HepG2 (cell line): ENCODE measurements around the gene B3GAT3. TPM values are rescaled to one million over a fixed set of nuclear protein-coding genes. Genes with fewer than 3 reads are reported as not detected.

ENCODE experiments used
- AGO2 ChIP-seq: fragments of 200-400 bp; formaldehyde crosslinking; optimal IDR thresholded peaks from 2 replicates; pipeline ENCODE3; 2017; ENCODE audit warnings: mild to moderate bottlenecking, low read depth, low read length, moderate library complexity
- ARHGAP35 ChIP-seq: sonication (generic); formaldehyde crosslinking; IDR thresholded peaks from 2 replicates; pipeline ENCODE4 v1.9.0; 2022; ENCODE audit warnings: mild to moderate bottlenecking, inconsistent platforms, moderate library complexity, missing genetic modification reagents, borderline replicate concordance
- ARNT2 ChIP-seq: sonication (generic); formaldehyde crosslinking; IDR thresholded peaks from 2 replicates; pipeline ENCODE4 v1.8.0; 2022; ENCODE audit warnings: mild to moderate bottlenecking, low read depth, missing genetic modification reagents, moderate library complexity
- EEA1 ChIP-seq: sonication (generic); formaldehyde crosslinking; IDR thresholded peaks from 2 replicates; pipeline ENCODE4 v1.5.1; 2020; ENCODE audit warnings: mild to moderate bottlenecking, missing genetic modification reagents, borderline replicate concordance
- FOXP1 ChIP-seq, 2 experiments: fragments of 450-650 bp in 1 of 2; IDR thresholded peaks; 2 replicates each; pipeline ENCODE4 v1.6.1; 2017 to 2018; ENCODE audit warnings: antibody characterized with exemption in 1 of 2
- MIER3 ChIP-seq: IDR thresholded peaks from 2 replicates; pipeline ENCODE4 v1.6.1; 2016; ENCODE audit warnings: missing compliant biosample characterization, borderline replicate concordance
- NBN ChIP-seq: fragments of 450-650 bp; conservative IDR thresholded peaks from 2 replicates; pipeline ENCODE4 v1.6.1; 2017
- NONO ChIP-seq, 2 experiments: fragments of 450-650 bp in 1 of 2; sonication (generic) in 1 of 2; formaldehyde crosslinking in 1 of 2; IDR thresholded peaks in 1 of 2; conservative IDR thresholded peaks in 1 of 2; 2 replicates each; pipeline versions ENCODE4 v1.6.1 to v1.8.0; 2017 to 2022; ENCODE audit warnings: mild to moderate bottlenecking in 1 of 2, missing genetic modification reagents in 1 of 2, moderate library complexity in 1 of 2
- SALL1 ChIP-seq: sonication (generic); formaldehyde crosslinking; IDR thresholded peaks from 2 replicates; pipeline ENCODE4 v1.8.0; 2022; ENCODE audit warnings: mild to moderate bottlenecking, missing genetic modification reagents
- SRY ChIP-seq: sonication (generic); formaldehyde crosslinking; IDR thresholded peaks from 2 replicates; pipeline ENCODE4 v1.8.0; 2022; ENCODE audit warnings: mild to moderate bottlenecking, missing genetic modification reagents
- ZBTB38 ChIP-seq: sonication (generic); formaldehyde crosslinking; IDR thresholded peaks from 2 replicates; pipeline ENCODE4 v1.5.1; 2020; ENCODE audit warnings: mild to moderate bottlenecking, missing genetic modification reagents
- ZFAT ChIP-seq: sonication (generic); formaldehyde crosslinking; conservative IDR thresholded peaks from 2 replicates; pipeline ENCODE4 v1.8.1; 2023; ENCODE audit warnings: missing genetic modification reagents, inconsistent platforms
- ZNF383 ChIP-seq: sonication (generic); formaldehyde crosslinking; IDR thresholded peaks from 2 replicates; pipeline ENCODE4 v1.4.0; 2020; ENCODE audit warnings: missing genetic modification reagents, mild to moderate bottlenecking, borderline replicate concordance
- polyA plus RNA-seq, 8 experiments: library from polyadenylated mRNA; depleted of rRNA in 3 of 8; stranded (reverse) in 7 of 8; unstranded in 1 of 8; fragments of >200 nt; fragmentation: Illumina TruSeq in 4 of 8; extraction: Trizol in 4 of 8; gene quantifications; 2 replicates each; pipeline versions ENCODE4 v1.2.1 to v1.2.3, GENCODE V29; 2011 to 2016; ENCODE audit warnings: low read depth in 4 of 8, missing spikeins in 1 of 8, mixed read lengths in 1 of 8; ENCODE audit not compliant: insufficient read depth in 1 of 8
- total RNA-seq, 5 experiments: library from RNA; depleted of rRNA; stranded (reverse); fragments of >200 nt; fragmentation: Illumina TruSeq; extraction: Trizol; gene quantifications; 2 replicates each; pipeline ENCODE4 v1.2.3, GENCODE V29; 2016; ENCODE audit warnings: low read depth in 1 of 5
- TF ChIP-seq, protein P1 (sequence below): sonication (generic); formaldehyde crosslinking; IDR thresholded peaks from 2 replicates; pipeline ENCODE4 v1.5.0; 2020; ENCODE audit warnings: mild to moderate bottlenecking, missing genetic modification reagents, borderline replicate concordance
- TF ChIP-seq, protein P2 (sequence below): IDR thresholded peaks from 2 replicates; pipeline ENCODE4 v1.6.1; 2016; ENCODE audit warnings: missing biosample characterization, missing genetic modification reagents, low read depth
- TF ChIP-seq, protein P3 (sequence below): IDR thresholded peaks from 2 replicates; pipeline ENCODE4 v1.6.1; 2018; ENCODE audit warnings: missing genetic modification reagents
- TF ChIP-seq, protein P4 (sequence below): sonication (generic); formaldehyde crosslinking; IDR thresholded peaks from 2 replicates; pipeline ENCODE4 v1.5.0; 2020; ENCODE audit warnings: mild to moderate bottlenecking, missing genetic modification reagents, moderate library complexity
- TF ChIP-seq, protein P5 (sequence below): sonication (generic); formaldehyde crosslinking; IDR thresholded peaks from 2 replicates; pipeline ENCODE4 v1.5.0; 2020; ENCODE audit warnings: mild to moderate bottlenecking, missing genetic modification reagents

The B3GAT3 gene
- total and polyA plus RNA-seq, 2 of the 13 experiments (the other 11 are each of a cell fraction or from before 2014, with no cell fraction given) = 21.3 to 26.1 TPM

DNA sequence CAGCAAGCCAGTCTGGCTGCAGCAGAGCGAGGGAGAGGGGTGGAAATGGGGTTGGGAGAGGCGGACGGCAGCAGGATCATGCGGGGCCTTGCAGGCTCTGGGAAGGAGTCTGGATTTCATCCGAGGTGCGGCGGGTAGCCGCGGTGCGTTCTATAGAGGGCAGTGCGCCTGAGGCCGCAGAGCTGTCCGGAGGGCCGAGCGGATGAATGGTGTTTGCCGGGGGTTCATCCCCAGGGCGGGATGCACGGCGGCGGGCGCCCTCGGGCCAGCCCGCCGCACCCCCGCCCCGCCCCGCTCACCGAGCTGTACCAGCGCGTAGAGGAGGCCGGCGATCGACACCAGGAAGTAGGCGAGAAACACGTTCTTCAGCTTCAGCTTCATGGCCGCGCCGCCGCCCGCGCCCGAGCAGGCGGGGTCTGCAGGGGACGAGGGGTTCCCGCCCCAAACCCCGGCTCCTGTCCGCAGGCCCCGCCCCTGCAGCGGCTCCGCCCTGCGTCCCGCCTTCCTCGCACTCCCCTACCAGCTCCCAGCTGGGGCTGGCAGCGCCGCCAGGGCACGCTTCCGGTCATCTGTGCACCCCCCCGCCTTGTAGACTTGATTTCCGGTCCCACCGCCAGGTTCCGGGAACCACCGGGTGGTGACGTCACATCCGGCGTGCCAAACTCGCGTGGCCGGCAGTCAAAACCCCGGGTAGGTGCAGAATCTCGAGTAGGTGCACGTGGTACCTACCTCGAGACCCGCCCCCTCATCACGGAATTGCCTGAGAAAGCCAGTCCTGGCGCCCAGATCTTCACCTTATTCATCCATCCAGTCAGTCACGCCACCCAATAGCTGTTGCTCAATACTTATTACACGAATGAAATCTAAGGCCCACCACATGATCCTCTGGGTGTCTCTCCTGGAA is at the start of gene B3GAT3 (continued):
- TF ChIP-seq, protein P1, sequence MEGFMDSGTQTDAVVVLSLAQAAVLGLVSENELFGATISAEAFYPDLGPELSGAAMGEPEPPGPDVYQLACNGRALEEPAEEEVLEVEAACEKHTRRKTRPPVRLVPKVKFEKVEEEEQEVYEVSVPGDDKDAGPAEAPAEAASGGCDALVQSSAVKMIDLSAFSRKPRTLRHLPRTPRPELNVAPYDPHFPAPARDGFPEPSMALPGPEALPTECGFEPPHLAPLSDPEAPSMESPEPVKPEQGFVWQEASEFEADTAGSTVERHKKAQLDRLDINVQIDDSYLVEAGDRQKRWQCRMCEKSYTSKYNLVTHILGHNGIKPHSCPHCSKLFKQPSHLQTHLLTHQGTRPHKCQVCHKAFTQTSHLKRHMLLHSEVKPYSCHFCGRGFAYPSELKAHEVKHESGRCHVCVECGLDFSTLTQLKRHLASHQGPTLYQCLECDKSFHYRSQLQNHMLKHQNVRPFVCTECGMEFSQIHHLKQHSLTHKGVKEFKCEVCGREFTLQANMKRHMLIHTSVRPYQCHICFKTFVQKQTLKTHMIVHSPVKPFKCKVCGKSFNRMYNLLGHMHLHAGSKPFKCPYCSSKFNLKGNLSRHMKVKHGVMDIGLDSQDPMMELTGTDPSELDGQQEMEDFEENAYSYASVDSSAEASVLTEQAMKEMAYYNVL (CRISPR knock-in tag) = peak; percentile 80
- TF ChIP-seq SRY (CRISPR knock-in tag) (no peak), ARNT2 (no peak), ZBTB38 (CRISPR knock-in tag) (peak; percentile 45), ARHGAP35 (no peak; the same call in 1 of the 2 replicates), ZFAT (CRISPR knock-in tag) (no peak), SALL1 (peak; percentile 83), ZNF383 (CRISPR knock-in tag) (no peak), NONO (IDR thresholded peaks at IDR 0.05) (no peak), NONO (CRISPR knock-in tag; conservative IDR thresholded peaks at IDR 0.05) (peak; percentile 95), AGO2 (peak; percentile 98), FOXP1 (IDR thresholded peaks at IDR 0.05) (no peak), FOXP1 (CRISPR knock-in tag; IDR thresholded peaks at IDR 0.05) (no peak), MIER3 (CRISPR knock-in tag) (no peak), EEA1 (no peak; the same call in 1 of the 2 replicates), NBN (no peak)
- TF ChIP-seq, protein P2, sequence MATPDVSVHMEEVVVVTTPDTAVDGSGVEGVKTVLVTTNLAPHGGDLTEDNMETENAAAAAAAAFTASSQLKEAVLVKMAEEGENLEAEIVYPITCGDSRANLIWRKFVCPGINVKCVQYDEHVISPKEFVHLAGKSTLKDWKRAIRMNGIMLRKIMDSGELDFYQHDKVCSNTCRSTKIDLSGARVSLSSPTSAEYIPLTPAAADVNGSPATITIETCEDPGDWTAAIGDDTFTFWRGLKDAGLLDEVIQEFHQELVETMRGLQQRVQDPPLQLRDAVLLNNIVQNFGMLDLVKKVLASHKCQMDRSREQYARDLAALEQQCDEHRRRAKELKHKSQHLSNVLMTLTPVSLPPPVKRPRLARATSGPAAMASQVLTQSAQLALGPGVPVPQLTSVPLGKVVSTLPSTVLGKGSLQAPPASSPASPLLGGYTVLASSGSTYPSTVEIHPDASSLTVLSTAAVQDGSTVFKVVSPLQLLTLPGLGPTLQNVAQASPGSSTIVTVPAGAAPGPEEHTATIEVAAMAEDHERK (CRISPR knock-in tag) = no peak
- TF ChIP-seq, protein P3, sequence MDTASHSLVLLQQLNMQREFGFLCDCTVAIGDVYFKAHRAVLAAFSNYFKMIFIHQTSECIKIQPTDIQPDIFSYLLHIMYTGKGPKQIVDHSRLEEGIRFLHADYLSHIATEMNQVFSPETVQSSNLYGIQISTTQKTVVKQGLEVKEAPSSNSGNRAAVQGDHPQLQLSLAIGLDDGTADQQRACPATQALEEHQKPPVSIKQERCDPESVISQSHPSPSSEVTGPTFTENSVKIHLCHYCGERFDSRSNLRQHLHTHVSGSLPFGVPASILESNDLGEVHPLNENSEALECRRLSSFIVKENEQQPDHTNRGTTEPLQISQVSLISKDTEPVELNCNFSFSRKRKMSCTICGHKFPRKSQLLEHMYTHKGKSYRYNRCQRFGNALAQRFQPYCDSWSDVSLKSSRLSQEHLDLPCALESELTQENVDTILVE (CRISPR knock-in tag) = peak; percentile 97
- TF ChIP-seq, protein P4, sequence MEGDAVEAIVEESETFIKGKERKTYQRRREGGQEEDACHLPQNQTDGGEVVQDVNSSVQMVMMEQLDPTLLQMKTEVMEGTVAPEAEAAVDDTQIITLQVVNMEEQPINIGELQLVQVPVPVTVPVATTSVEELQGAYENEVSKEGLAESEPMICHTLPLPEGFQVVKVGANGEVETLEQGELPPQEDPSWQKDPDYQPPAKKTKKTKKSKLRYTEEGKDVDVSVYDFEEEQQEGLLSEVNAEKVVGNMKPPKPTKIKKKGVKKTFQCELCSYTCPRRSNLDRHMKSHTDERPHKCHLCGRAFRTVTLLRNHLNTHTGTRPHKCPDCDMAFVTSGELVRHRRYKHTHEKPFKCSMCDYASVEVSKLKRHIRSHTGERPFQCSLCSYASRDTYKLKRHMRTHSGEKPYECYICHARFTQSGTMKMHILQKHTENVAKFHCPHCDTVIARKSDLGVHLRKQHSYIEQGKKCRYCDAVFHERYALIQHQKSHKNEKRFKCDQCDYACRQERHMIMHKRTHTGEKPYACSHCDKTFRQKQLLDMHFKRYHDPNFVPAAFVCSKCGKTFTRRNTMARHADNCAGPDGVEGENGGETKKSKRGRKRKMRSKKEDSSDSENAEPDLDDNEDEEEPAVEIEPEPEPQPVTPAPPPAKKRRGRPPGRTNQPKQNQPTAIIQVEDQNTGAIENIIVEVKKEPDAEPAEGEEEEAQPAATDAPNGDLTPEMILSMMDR (CRISPR knock-in tag) = peak; percentile 39
- TF ChIP-seq, protein P5, sequence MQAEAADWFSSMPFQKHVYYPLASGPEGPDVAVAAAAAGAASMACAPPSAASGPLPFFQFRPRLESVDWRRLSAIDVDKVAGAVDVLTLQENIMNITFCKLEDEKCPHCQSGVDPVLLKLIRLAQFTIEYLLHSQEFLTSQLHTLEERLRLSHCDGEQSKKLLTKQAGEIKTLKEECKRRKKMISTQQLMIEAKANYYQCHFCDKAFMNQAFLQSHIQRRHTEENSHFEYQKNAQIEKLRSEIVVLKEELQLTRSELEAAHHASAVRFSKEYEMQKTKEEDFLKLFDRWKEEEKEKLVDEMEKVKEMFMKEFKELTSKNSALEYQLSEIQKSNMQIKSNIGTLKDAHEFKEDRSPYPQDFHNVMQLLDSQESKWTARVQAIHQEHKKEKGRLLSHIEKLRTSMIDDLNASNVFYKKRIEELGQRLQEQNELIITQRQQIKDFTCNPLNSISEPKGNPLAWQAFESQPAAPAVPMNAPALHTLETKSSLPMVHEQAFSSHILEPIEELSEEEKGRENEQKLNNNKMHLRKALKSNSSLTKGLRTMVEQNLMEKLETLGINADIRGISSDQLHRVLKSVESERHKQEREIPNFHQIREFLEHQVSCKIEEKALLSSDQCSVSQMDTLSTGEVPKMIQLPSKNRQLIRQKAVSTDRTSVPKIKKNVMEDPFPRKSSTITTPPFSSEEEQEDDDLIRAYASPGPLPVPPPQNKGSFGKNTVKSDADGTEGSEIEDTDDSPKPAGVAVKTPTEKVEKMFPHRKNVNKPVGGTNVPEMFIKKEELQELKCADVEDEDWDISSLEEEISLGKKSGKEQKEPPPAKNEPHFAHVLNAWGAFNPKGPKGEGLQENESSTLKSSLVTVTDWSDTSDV (CRISPR knock-in tag) = no peak
